Naive thymus-derived CD4-positive, alpha-beta T cell (primary cell): ENCODE results near the gene EAF1. TPM values are rescaled to one million over a fixed set of nuclear protein-coding genes. Genes with fewer than 3 reads are reported as not detected.
A peak's percentile ranks its signal among the peaks of the same experiment; 100 is the strongest.

ENCODE experiments used
- ATAC-seq: fragments of 150-1000 bp; cut with Tn5 transposase; 2 replicates; pipeline ENCODE4 v1.10.0; 2021; ENCODE audit warnings: mild to moderate bottlenecking, moderate library complexity
- CTCF ChIA-PET: fragments of 350-600 bp; sonication (Branson Sonifier 250); formaldehyde crosslinking; loops from one replicate; lab custom pipeline; 2021; ENCODE audit warnings: antibody characterized with exemption; lab: Charles Lee
- POLR2A ChIA-PET: fragments of 350-600 bp; sonication (Branson Sonifier 250); formaldehyde crosslinking; loops from one replicate; lab custom pipeline; 2021; ENCODE audit warnings: antibody characterized with exemption, inconsistent platforms; lab: Charles Lee
- DNase-seq, 9 donors: peaks; one replicate each; pipeline versions ENCODE4 v3.0.0 to v3.0.0-alpha.2; 2020 to 2022; ENCODE audit warnings: mixed read lengths in 1 of 9
- H3K27ac ChIP-seq: one replicate; pipeline ENCODE4 v1.7.0; 2013; ENCODE audit warnings: mild to moderate bottlenecking, low read depth, low read length, moderate library complexity
- H3K27me3 ChIP-seq, 2 donors: one replicate each; pipeline ENCODE4 v1.7.0; 2013; ENCODE audit warnings: low read length in 2 of 2, mild to moderate bottlenecking in 2 of 2, moderate library complexity in 2 of 2; ENCODE audit not compliant: control insufficient read depth in 2 of 2, insufficient read depth in 2 of 2
- H3K36me3 ChIP-seq, 3 experiments: 1 replicate in 2 of 3; 2 replicates in 1 of 3; pipeline ENCODE4 v1.7.0; 2013; ENCODE audit warnings: low read length in 3 of 3, mild to moderate bottlenecking in 3 of 3, moderate library complexity in 1 of 3; ENCODE audit not compliant: insufficient read depth in 3 of 3, control insufficient read depth in 2 of 3
- H3K4me1 ChIP-seq, 2 donors: one replicate each; pipeline ENCODE4 v1.7.0; 2013; ENCODE audit warnings: low read length in 2 of 2, mild to moderate bottlenecking in 2 of 2, moderate library complexity in 1 of 2; ENCODE audit not compliant: control insufficient read depth in 2 of 2, insufficient read depth in 2 of 2
- H3K4me3 ChIP-seq: 2 replicates; pipeline ENCODE4 v1.7.0; 2013; ENCODE audit warnings: mild to moderate bottlenecking, low read length
- H3K9me3 ChIP-seq, 3 experiments: 1 replicate in 2 of 3; 2 replicates in 1 of 3; pipeline ENCODE4 v1.7.0; 2013; ENCODE audit warnings: low read length in 3 of 3; ENCODE audit not compliant: control insufficient read depth in 2 of 3
- H3K27ac Mint-ChIP-seq, 9 donors: one replicate each; pipeline ENCODE4 v1.8.0; 2020 to 2022; ENCODE audit warnings: mixed read lengths in 9 of 9, mild to moderate bottlenecking in 8 of 9, moderate library complexity in 5 of 9, inconsistent platforms in 2 of 9
- H3K27me3 Mint-ChIP-seq, 5 donors: one replicate each; pipeline ENCODE4 v1.8.0; 2021 to 2022; ENCODE audit warnings: mixed read lengths in 5 of 5, mild to moderate bottlenecking in 1 of 5
- H3K36me3 Mint-ChIP-seq, 5 donors: one replicate each; pipeline ENCODE4 v1.8.0; 2020 to 2022; ENCODE audit warnings: mixed read lengths in 5 of 5, mild to moderate bottlenecking in 3 of 5, inconsistent platforms in 1 of 5
- H3K4me1 Mint-ChIP-seq, 7 donors: one replicate each; pipeline ENCODE4 v1.8.0; 2020 to 2022; ENCODE audit warnings: mixed read lengths in 7 of 7, mild to moderate bottlenecking in 3 of 7, inconsistent platforms in 1 of 7
- H3K4me3 Mint-ChIP-seq, 10 donors: one replicate each; pipeline ENCODE4 v1.8.0; 2020 to 2022; ENCODE audit warnings: mild to moderate bottlenecking in 10 of 10, mixed read lengths in 10 of 10, moderate library complexity in 6 of 10, inconsistent platforms in 2 of 10
- H3K9me3 Mint-ChIP-seq, 11 donors: one replicate each; pipeline ENCODE4 v1.8.0; 2020 to 2022; ENCODE audit warnings: mixed read lengths in 11 of 11, mild to moderate bottlenecking in 4 of 11, inconsistent platforms in 1 of 11, moderate library complexity in 1 of 11
- intact Hi-C, 2 donors: fragments of 100-400 bp; cut with micrococcal nuclease; formaldehyde crosslinking; loops; one replicate each; pipeline ENCODE4 v1.15.1; 2023
- polyA plus RNA-seq, 2 donors: library from polyadenylated mRNA; unstranded; fragments of 300-500 nt; fragmentation: Illumina TruSeq; gene quantifications; one replicate each; pipeline ENCODE4 v1.2.3, GENCODE V29; 2021
- total RNA-seq, 6 experiments: library from RNA in 5 of 6; stranded (reverse) in 5 of 6; gene quantifications; 1 replicate in 5 of 6; 2 replicates in 1 of 6; pipeline ENCODE4 v1.2.3 and lab custom pipeline; 2021 to 2026

Gene EAF1
- total and polyA plus RNA-seq, 7 experiments from 2014 or later = 5.0 to 61.9 (median 19.6) TPM

DNA sequence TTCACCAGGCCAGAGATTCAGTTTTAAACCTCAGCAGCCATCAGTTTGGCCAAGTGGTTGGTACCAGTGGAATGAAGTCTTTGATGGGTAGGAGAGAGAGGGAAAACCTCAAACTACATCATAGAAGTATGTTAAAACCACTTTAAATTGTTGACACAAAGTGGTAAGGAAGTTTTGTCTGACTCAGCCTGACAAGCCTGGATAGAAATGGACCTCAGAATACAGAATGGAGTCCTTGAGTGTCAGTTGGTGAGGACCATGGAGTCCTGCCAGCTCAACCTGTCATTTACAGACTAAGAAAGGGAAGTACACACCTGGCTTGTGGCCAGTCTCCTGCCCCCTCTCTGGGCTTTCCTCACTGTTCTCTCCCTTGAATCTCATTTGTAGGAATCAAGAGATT lies 12.1 kb downstream of the EAF1 start:
- no peaks in the 10 kb centered on the region for H3K4me1 ChIP-seq
- H3K9me3 ChIP-seq = no peaks in the 10 kb centered on the region
- no peaks in the 10 kb centered on the region for H3K27me3 Mint-ChIP-seq
- ATAC-seq = no peak
- peaks cover 11 to 63% (median 45%) of the 10 kb centered on the region in 5 donors for H3K36me3 Mint-ChIP-seq
- H3K36me3 ChIP-seq = peaks cover 10 to 69% (median 27%) of the 10 kb centered on the region in 3 experiments
- peaks cover 0 to 35% (median 5%) of the 10 kb centered on the region in 7 donors for H3K4me1 Mint-ChIP-seq
- H3K27me3 ChIP-seq = no peaks in the 10 kb centered on the region
- CTCF ChIA-PET = no interaction called here
- DNase-seq = no peak
- no peaks in the 10 kb centered on the region for H3K9me3 Mint-ChIP-seq
- POLR2A ChIA-PET = no interaction called here
- no peak overlapping the region for H3K27ac ChIP-seq
- no peak overlapping the region for H3K4me3 ChIP-seq
- intact Hi-C loops = no loop called here
- H3K27ac Mint-ChIP-seq = peak overlapping the region in 1 of 9 donors; percentile 16
- no peak overlapping the region for H3K4me3 Mint-ChIP-seq

DNA sequence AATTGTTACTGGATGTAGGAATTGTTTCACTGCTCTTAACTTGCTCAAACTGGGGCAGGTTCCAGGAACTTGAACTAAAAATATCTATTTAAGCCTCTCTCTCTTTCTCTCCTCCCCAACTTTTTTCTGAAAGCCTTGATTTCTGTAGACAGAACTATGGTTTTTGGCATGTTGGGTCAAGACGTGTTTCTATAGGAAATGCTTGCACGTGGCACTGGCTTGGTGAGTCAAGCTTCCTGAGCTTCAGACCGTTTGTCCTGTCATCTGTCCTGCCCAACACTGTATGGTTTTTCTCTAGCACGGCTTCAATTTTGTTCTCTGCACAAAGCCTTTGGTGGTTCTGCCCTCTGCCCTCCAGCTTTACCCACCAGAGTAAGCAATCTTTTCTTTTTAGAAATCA lies 13.5 kb downstream of the EAF1 start:
- no peak overlapping the region for H3K4me3 ChIP-seq
- no peaks in the 10 kb centered on the region for H3K4me1 ChIP-seq
- H3K4me1 Mint-ChIP-seq = peaks cover 0 to 35% (median 5%) of the 10 kb centered on the region in 7 donors
- peak overlapping the region in 1 of 10 donors; percentile 41 for H3K4me3 Mint-ChIP-seq
- no peaks in the 10 kb centered on the region for H3K9me3 ChIP-seq
- ChIA-PET POLR2A (interaction anchor here (0.6 kb wide), 1 partner anchor 13 kb away, joined by 4 read pairs; the partner anchor contains the start of gene EAF1), CTCF (no interaction called here)
- no peaks in the 10 kb centered on the region for H3K27me3 Mint-ChIP-seq
- H3K27ac ChIP-seq = no peak overlapping the region
- DNase-seq = no peak
- peak; percentile 63 for ATAC-seq
- intact Hi-C loops = no loop called here
- peaks cover 16 to 69% (median 47%) of the 10 kb centered on the region in 5 donors for H3K36me3 Mint-ChIP-seq
- no peaks in the 10 kb centered on the region for H3K27me3 ChIP-seq
- H3K9me3 Mint-ChIP-seq = no peaks in the 10 kb centered on the region
- H3K27ac Mint-ChIP-seq = peak overlapping the region in 6 of 9 donors; percentile 17 to 58 (median 50)
- peaks cover 4 to 55% (median 20%) of the 10 kb centered on the region in 3 experiments for H3K36me3 ChIP-seq

DNA sequence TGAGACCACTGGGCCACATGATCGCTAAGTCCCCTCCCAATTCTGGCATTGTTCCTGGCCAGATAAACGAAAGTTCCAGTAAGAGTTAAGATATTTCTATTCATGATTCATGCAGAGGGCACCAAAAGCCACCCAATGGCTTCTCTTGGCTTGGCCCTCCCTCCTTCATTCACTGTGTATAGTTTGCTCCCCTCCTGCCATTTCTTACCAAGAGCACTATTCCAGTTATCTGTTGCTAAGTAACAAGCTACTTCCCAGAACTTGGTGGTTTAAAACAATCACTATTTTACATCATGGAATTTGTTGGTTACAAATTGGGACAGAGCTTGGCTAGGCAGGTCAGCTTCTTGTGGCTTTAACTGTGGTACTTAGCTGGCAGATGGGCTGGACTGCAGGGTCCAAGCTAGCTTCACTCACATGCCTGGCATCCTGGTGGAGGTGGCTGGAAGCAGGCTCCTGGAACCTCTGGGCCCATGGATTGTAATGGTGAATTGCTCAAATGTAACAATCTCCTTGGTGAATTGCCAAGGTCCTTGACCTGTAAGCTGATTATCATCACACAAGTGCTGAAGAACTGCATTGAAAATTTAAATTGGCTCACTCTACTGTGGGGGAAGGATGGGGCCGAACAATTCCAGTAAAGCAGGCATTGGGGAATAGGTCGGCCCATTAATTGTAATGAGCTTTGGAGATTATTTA lies 16.6 kb downstream of the EAF1 start:
- H3K4me1 Mint-ChIP-seq = peaks cover 0 to 23% (median 5%) of the 10 kb centered on the region in 7 donors
- intact Hi-C loops = no loop called here
- H3K27me3 Mint-ChIP-seq = no peaks in the 10 kb centered on the region
- H3K27ac Mint-ChIP-seq = peak overlapping the region in 1 of 9 donors; percentile 83
- Histone ChIP-seq H3K4me3 (no peak overlapping the region), H3K4me1 (no peaks in the 10 kb centered on the region), H3K27me3 (no peaks in the 10 kb centered on the region), H3K36me3 (peaks cover 0 to 30% (median 6%) of the 10 kb centered on the region in 3 experiments), H3K9me3 (no peaks in the 10 kb centered on the region), H3K27ac (no peak overlapping the region)
- H3K4me3 Mint-ChIP-seq = no peak overlapping the region
- peaks cover 12 to 50% (median 34%) of the 10 kb centered on the region in 5 donors for H3K36me3 Mint-ChIP-seq
- DNase-seq (no peak), ATAC-seq (no peak)
- no peaks in the 10 kb centered on the region for H3K9me3 Mint-ChIP-seq
- POLR2A ChIA-PET = interaction anchor here (0.6 kb wide), 1 partner anchor 1905 kb away, joined by 3 read pairs; no protein-coding TSS in a partner anchor
- CTCF ChIA-PET = no interaction called here

DNA sequence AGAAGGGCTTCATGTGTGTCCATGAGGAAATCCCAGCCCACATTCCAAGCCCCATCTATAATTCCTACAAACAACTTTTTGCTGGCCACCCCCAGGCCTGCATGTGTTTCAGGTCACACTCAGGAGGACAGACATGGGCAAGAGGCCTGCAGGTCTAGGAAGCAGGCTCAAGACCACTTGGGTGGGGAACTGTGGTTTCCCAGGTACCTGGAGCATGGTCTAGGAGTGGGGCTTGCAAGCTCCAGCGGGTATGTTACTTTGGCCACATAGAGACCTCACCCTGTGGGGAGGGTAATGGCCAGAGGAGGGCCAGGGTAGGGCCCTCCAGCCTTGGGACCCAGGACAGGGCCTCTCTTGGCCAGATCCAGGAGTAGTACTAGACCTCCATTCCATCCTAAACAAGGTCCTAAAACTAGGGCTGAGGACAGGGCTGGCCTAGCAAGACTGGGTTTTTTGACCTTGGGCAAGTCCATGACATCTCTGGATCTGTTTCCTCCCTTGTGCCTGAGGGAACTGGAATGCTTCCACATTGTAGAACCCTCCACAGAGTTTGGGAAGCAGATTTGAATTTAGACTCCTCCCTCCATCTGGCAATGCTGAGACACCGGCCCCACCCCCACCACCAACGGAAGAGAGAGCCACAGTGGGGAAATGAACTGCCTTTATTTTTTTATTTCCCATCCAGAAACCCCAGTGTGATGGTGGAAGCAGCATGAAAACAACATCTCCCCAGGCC lies 22.3 kb downstream of the EAF1 start:
- no peaks in the 10 kb centered on the region for H3K27me3 ChIP-seq
- H3K27ac Mint-ChIP-seq = no peak overlapping the region
- peaks cover 3 to 29% (median 4%) of the 10 kb centered on the region in 5 donors for H3K36me3 Mint-ChIP-seq
- no peak for DNase-seq
- H3K4me3 Mint-ChIP-seq = no peak overlapping the region
- POLR2A ChIA-PET = no interaction called here
- no peaks in the 10 kb centered on the region for H3K4me1 ChIP-seq
- ATAC-seq = no peak
- H3K4me1 Mint-ChIP-seq = peaks cover 0 to 8% (median 0%) of the 10 kb centered on the region in 7 donors
- peaks cover 0 to 4% (median 0%) of the 10 kb centered on the region in 3 experiments for H3K36me3 ChIP-seq
- no peak overlapping the region for H3K27ac ChIP-seq
- H3K9me3 ChIP-seq = no peaks in the 10 kb centered on the region
- CTCF ChIA-PET = interaction anchor here (1.0 kb wide), 1 partner anchor 19 kb away, joined by 3 read pairs; no protein-coding TSS in a partner anchor
- H3K9me3 Mint-ChIP-seq = no peaks in the 10 kb centered on the region
- intact Hi-C loops = no loop called here
- H3K4me3 ChIP-seq = no peak overlapping the region
- no peaks in the 10 kb centered on the region for H3K27me3 Mint-ChIP-seq

DNA sequence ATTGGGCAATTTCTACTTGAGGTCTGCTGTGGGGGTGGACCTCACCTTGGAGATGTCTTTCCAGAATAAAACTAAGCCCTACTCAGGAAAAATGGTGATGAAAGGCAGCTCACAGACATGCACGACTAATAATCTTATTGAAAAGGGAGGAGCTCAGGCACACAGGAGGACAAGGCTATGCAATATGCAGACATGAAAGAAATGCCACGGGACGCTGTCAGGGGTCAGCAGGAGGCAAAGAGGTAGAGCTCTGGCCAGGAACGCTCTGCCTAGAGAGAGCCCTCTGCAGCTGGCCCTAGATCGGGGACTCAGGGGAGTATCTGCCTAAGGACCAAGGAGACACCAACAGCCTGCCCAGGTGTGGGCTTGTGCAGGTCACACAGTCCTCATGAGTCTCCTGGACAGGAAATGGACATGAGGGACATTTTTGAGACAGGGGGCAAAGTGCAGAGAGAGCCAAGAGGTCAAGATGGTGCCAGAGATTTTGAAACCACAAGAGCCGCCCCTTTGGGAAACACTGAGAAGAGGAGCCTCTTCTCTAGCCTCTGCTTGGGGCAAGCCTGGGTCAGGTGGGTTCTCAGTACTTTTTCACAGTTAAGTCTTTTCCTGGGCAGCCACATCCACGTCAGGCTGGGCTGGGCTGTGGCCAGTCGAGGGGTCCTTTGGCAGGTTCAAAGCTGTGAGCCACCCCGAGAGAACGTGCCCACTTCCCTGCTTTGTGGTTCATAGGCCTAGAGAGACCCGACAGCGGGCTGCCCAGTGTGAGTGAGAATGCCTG lies 23.2 kb downstream of the EAF1 start:
- intact Hi-C loops = no loop called here
- peak; percentile 8 for ATAC-seq
- Histone ChIP-seq H3K9me3 (no peaks in the 10 kb centered on the region), H3K27ac (no peak overlapping the region), H3K27me3 (no peaks in the 10 kb centered on the region), H3K4me3 (no peak overlapping the region), H3K36me3 (peaks cover 0 to 4% (median 0%) of the 10 kb centered on the region in 3 experiments), H3K4me1 (no peaks in the 10 kb centered on the region)
- ChIA-PET CTCF (interaction anchor here (1.0 kb wide), 1 partner anchor 18 kb away, joined by 3 read pairs; no protein-coding TSS in a partner anchor), POLR2A (no interaction called here)
- Mint-ChIP-seq H3K9me3 (no peaks in the 10 kb centered on the region), H3K27ac (peak overlapping the region in 1 of 9 donors; percentile 9), H3K27me3 (no peaks in the 10 kb centered on the region), H3K4me3 (no peak overlapping the region), H3K36me3 (peaks cover 0 to 23% (median 2%) of the 10 kb centered on the region in 5 donors), H3K4me1 (peaks cover 0 to 8% (median 0%) of the 10 kb centered on the region in 7 donors)
- no peak for DNase-seq
